LNCAP (cell line): ENCODE measurements around the gene EFCAB10.

Experiments
- TF ChIP-seq, protein P1 (sequence below): fragments of 450-650 bp; IDR thresholded peaks from 2 replicates; pipeline ENCODE4 v1.5.1; 2017; ENCODE audit warnings: mild to moderate bottlenecking

The EFCAB10 gene

GRCh38 chr7:105610165-105610930, 29.1 kb upstream of the EFCAB10 start:
- TF ChIP-seq, protein P1, sequence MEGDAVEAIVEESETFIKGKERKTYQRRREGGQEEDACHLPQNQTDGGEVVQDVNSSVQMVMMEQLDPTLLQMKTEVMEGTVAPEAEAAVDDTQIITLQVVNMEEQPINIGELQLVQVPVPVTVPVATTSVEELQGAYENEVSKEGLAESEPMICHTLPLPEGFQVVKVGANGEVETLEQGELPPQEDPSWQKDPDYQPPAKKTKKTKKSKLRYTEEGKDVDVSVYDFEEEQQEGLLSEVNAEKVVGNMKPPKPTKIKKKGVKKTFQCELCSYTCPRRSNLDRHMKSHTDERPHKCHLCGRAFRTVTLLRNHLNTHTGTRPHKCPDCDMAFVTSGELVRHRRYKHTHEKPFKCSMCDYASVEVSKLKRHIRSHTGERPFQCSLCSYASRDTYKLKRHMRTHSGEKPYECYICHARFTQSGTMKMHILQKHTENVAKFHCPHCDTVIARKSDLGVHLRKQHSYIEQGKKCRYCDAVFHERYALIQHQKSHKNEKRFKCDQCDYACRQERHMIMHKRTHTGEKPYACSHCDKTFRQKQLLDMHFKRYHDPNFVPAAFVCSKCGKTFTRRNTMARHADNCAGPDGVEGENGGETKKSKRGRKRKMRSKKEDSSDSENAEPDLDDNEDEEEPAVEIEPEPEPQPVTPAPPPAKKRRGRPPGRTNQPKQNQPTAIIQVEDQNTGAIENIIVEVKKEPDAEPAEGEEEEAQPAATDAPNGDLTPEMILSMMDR, result no peak

DNA sequence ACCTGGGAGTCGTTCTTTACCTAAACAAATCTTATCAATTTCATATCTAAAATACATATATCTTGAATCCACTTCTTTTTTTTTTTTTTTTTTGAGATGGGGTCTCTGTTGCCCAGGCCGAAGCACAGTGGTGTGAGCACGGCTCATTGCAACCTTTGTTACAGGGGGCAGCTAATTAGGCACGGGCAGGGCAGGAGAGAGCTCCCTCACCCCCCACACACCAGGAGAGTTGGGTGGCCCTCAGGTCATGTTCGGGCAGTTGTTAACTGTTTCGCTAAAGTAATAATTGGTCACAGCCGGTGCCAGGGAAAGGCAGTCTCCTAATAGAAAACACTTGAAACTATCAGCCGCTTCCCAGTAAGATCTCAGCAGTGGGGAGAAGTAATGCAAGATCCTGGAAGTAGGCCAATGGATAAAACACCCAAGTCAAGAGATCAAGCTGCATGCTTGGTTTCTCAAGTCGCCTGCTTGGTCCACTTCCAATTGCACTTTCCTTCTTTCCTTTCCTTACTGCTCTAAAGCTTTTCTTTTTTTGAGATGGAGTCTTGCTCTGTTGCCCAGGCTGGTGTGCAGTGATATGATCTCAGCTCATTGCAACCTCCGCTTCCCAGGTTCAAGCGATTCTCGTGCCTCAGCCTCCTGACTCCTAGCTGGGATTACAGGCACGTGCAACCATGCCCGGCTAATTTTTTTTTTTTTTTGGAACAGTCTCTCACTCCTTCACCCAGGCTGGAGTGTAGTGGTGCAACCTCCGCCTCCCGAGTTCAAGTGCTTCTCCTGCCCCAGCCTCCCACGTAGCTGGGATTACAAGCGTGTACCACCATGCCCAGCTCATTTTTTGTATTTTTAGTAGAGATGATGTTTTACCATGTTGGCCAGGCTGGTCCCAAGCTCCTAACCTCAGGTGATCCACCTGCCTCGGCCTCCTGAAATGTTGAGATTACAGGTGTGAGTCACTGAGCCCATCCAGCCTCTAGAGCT, 21.3 kb upstream of the EFCAB10 start:
- TF ChIP-seq, protein P1, result no peak

GRCh38 chr7:105600720-105601550, 19.6 kb upstream of the EFCAB10 start:
- TF ChIP-seq, protein P1, result no peak

GRCh38 chr7:105599551-105599950, 18.3 kb upstream of the EFCAB10 start:
- TF ChIP-seq, protein P1, result no peak

- TF ChIP-seq, protein P1, result no peak
Measured at GRCh38 chr7:105596866-105597265, 15.6 kb upstream of the EFCAB10 start.

DNA sequence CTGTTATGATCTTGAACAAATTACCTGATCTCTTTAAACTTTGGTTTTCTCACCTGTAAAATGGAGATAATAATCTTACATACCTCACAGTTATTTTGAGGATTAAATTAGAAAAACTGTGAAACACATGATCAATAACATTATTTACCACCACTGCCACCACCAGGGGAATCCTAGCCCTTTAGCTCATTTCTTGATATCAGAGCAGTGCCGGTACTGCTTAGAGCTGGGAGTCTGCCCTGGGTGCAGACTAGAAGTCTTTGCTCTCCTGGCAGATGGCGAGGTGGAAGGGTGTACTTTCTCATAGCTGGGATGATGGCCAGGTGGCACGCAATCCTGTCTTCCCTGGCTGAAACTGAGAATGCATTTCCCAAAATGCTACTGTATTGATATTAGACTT, 12.7 kb upstream of the EFCAB10 start:
- TF ChIP-seq, protein P1, result peak; percentile 44; the same call in 1 of the 2 replicates

- TF ChIP-seq, protein P1, result no peak
Measured at GRCh38 chr7:105591522-105591921, 10.2 kb upstream of the EFCAB10 start.
